ENCODE measurements around the gene OR4K17. TPM values are rescaled to one million over a fixed set of nuclear protein-coding genes. Genes with fewer than 3 reads are reported as not detected.
"Not testable (repeated sequence)": the region's sequence is repeated elsewhere in the genome, so short reads cannot be mapped to it uniquely, and the experiment has no call there.

OR4K17 gene
- not detected in 2 replicates for total RNA-seq

DNA sequence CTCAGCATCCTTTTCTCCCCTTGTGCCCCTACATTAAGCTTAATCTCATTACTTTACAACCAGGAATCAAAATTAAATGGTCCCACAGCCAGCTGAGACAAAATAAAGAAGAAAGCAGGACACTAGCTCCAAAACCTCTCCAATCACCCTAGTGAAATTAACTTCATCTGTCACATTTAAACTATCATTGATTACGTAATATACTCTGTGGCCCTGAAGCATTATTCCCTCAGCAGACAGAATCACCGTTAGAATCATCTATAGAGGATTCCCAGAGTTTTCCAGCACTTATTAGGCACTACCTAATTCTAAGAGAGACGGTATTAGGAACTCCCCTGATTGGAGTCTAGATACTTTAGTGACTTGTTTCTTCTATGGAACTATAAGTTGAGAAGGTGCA is at the start of gene OR4K17:
Gene OR4K17, plus strand, starts transcription at position 302 of the 400 bp plus-strand sequence. CDS start 6,761 bp downstream, outside the sequence.
- no peaks in the 10 kb centered on the region for H3K36me3 Mint-ChIP-seq (ENCODE audit: low read depth)
- no peaks in the 10 kb centered on the region for H3K4me1 Mint-ChIP-seq
- H3K4me3 Mint-ChIP-seq: no peak within 1 kb of the TSS
- H3K27ac Mint-ChIP-seq: no peak within 1 kb of the TSS
- no peaks in the 10 kb centered on the region for H3K9me3 Mint-ChIP-seq
- peaks cover 2% of the 10 kb centered on the region for H3K27me3 Mint-ChIP-seq
- no peak for DNase-seq
- intact Hi-C loops (cut with micrococcal nuclease): no loop called here

- no peak for DNase-seq
- intact Hi-C loops (cut with micrococcal nuclease): no loop called here
- no peaks in the 10 kb centered on the region for H3K9me3 Mint-ChIP-seq
These were observed 18.5 kb upstream of the OR4K17 start for GRCh38 chr14:20092050-20092449.

GRCh38 chr14:20093442-20093841 is 17.1 kb upstream of the OR4K17 start:
- Mint-ChIP-seq H3K36me3 (ENCODE audit: low read depth) (no peaks in the 10 kb centered on the region), H3K27ac (no peak overlapping the region), H3K27me3 (peaks cover 2% of the 10 kb centered on the region), H3K4me1 (no peaks in the 10 kb centered on the region), H3K9me3 (no peaks in the 10 kb centered on the region), H3K4me3 (no peak overlapping the region)
- intact Hi-C loops (cut with micrococcal nuclease): no loop called here
- DNase-seq: no peak

More at GRCh38 chr14:20092050-20092449, 18.5 kb upstream of the OR4K17 start:
- H3K4me3 Mint-ChIP-seq: no peak overlapping the region
- peaks cover 2% of the 10 kb centered on the region for H3K27me3 Mint-ChIP-seq
- H3K27ac Mint-ChIP-seq: no peak overlapping the region
- no peaks in the 10 kb centered on the region for H3K36me3 Mint-ChIP-seq (ENCODE audit: low read depth)
- no peaks in the 10 kb centered on the region for H3K4me1 Mint-ChIP-seq

DNA sequence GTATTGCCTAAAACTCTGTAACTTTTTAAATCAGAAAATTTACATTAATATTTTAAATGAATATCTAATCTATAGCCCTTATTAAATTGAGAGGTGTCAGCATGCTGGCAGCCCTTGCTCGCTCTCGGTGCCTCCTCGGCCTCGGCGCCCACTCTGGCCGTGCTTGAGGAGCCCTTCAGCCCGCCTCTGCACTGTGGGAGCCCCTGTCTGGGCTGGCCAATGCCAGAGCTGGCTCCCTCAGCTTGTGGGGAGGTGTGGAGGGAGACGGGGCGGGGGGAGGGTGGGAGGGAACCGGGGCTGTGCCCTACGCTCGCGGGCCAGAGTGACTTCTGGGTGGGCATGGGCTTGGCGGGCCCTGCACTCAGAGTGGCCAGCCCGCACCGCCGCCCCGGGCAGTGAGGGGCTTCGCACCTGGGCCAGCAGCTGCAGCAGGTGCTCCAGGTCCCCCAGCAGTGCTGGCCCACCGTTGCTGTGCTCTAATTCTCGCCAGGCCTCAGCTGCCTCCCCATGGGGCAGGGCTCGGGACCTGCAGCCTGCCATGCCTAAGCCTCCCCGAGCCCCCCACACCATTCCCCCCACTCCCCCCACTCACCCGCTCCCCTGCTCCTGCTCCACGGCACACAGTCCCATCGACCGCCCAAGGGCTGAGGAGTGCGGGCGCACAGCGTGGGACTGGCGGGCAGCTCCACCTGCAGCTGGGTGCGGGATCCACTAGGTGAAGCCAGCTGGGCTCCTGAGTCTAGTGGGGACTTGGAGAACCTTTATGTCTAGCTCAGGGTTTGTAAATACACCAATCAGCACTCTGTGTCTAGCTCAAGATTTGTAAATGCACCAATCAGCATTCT is 11.4 kb upstream of the OR4K17 start:
- DNase-seq; H3K27ac Mint-ChIP-seq; H3K36me3 Mint-ChIP-seq (ENCODE audit: low read depth); intact Hi-C loops (cut with micrococcal nuclease); H3K4me3 Mint-ChIP-seq; H3K27me3 Mint-ChIP-seq; H3K4me1 Mint-ChIP-seq; H3K9me3 Mint-ChIP-seq: not testable (repeated sequence)

DNA sequence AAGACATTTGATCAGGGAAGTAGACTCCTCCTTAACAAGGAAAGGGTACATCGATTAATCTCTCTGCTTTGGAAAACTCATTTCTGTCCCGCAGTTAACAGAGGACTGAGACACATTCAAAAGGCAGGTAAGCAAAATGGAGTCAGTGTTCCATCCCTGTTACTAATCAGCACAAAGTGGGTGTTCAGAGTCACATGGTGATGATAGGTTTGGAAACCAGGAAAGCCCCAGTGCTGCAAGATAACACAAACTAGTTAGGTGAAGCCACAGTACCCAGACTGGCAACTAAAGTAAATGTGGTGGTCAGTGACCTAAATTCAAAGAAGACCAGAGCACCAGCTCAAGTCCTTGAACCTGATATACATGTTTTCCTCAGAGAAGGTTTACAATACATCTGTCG is 1.8 kb downstream of the OR4K17 start:
- no peak overlapping the region for H3K27ac Mint-ChIP-seq
- peaks cover 2% of the 10 kb centered on the region for H3K27me3 Mint-ChIP-seq
- intact Hi-C loops (cut with micrococcal nuclease): no loop called here
- H3K4me3 Mint-ChIP-seq: no peak overlapping the region
- H3K9me3 Mint-ChIP-seq: no peaks in the 10 kb centered on the region
- H3K36me3 Mint-ChIP-seq (ENCODE audit: low read depth): no peaks in the 10 kb centered on the region
- no peaks in the 10 kb centered on the region for H3K4me1 Mint-ChIP-seq
- DNase-seq: no peak

DNA sequence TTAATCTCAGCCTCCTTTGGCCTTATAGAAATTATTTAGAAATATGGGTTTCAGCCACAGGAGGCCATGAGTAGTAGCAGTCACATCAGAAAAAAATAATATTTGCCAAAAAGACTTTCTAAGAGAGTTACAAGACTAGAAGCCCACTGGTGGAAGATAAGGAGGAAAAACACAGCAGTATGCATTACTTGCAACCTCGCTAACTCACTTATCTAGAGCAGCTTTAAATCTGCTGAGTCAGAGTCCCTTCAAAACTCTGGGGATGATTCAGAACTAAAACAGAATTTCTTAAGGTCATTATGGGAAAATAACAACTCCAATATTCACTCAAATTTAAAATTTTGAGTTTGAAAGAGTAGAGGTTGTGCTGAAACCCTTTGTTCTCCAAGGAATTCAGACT is 6.2 kb downstream of the OR4K17 start:
- Mint-ChIP-seq H3K36me3 (ENCODE audit: low read depth) (no peaks in the 10 kb centered on the region), H3K9me3 (peaks cover 5% of the 10 kb centered on the region), H3K27ac (no peak overlapping the region), H3K4me3 (no peak overlapping the region), H3K27me3 (peaks cover 2% of the 10 kb centered on the region), H3K4me1 (no peaks in the 10 kb centered on the region)
- intact Hi-C loops (cut with micrococcal nuclease): no loop called here
- no peak for DNase-seq

DNA sequence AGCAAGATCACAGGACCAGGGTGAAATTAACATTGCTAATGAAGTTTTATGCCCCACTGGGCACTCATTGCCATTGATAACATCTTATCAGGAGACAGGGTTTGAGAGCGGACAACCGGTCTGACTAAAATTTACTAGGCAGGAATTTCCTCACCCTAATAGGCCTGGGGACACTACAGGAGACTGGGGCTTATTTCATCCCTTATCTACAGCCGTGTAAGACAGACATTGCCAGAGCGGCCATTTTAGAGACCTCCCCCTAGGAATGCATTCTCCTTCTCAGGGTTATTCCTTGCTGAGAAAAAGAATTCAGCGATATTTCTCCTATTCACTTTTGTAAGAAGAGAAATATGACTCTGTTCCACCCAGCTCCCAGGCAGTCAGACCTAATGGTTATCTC is 8.3 kb downstream of the OR4K17 start:
- H3K36me3 Mint-ChIP-seq (ENCODE audit: low read depth): no peaks in the 10 kb centered on the region

GRCh38 chr14:20138520-20138919 is 28.0 kb downstream of the OR4K17 start, which contains the start of gene OR4N5:
OR4N5 (plus strand) TSS chr14:20138820; CDS start chr14:20143736, 4,916 bp downstream.
- DNase-seq: no peak
- H3K27me3 Mint-ChIP-seq: peaks cover 7% of the 10 kb centered on the region
- intact Hi-C loops (cut with micrococcal nuclease): no loop called here

More for the DNA sequence above, 8.3 kb downstream of the OR4K17 start:
- Mint-ChIP-seq H3K9me3 (peaks cover 5% of the 10 kb centered on the region), H3K27ac (no peak overlapping the region), H3K27me3 (peaks cover under 1% of the 10 kb centered on the region), H3K4me3 (no peak overlapping the region), H3K4me1 (no peaks in the 10 kb centered on the region)
- no peak for DNase-seq
- intact Hi-C loops (cut with micrococcal nuclease): no loop called here

GRCh38 chr14:20143911-20144310 is 33.4 kb downstream of the OR4K17 start:
- no peaks in the 10 kb centered on the region for H3K4me1 Mint-ChIP-seq
- peaks cover 3% of the 10 kb centered on the region for H3K27me3 Mint-ChIP-seq
- intact Hi-C loops (cut with micrococcal nuclease): no loop called here
- H3K27ac Mint-ChIP-seq: no peak overlapping the region
- H3K9me3 Mint-ChIP-seq: no peaks in the 10 kb centered on the region
- DNase-seq: no peak
- no peak overlapping the region for H3K4me3 Mint-ChIP-seq
- no peaks in the 10 kb centered on the region for H3K36me3 Mint-ChIP-seq (ENCODE audit: low read depth)

More at GRCh38 chr14:20138520-20138919, 28.0 kb downstream of the OR4K17 start, which contains the start of gene OR4N5:
- Mint-ChIP-seq H3K4me3 (no peak within 1 kb of the TSS), H3K27ac (no peak within 1 kb of the TSS), H3K4me1 (no peaks in the 10 kb centered on the region), H3K9me3 (no peaks in the 10 kb centered on the region), H3K36me3 (ENCODE audit: low read depth) (no peaks in the 10 kb centered on the region)

DNA sequence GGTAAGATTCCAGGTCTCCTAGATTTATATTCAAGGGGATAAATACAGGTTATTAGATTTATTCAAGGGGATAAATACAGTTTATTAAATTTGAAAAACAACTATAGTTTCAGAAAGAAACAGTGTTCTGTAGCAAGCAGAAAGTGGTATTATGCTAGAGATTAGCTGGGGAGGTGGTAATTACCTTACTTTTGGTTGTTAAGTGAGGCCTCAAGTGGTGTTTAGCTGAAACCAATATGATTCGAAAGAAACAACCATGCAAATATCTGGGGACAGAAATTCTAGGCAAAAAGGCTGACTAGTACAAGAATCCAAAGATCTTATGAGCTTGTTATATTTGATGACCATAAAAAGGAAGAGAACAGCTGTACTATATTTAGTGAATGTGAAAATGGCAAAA is 34.3 kb downstream of the OR4K17 start:
- no peak overlapping the region for H3K4me3 Mint-ChIP-seq
- H3K36me3 Mint-ChIP-seq (ENCODE audit: low read depth): no peaks in the 10 kb centered on the region
- H3K27me3 Mint-ChIP-seq: peaks cover 3% of the 10 kb centered on the region
- no peaks in the 10 kb centered on the region for H3K4me1 Mint-ChIP-seq
- intact Hi-C loops (cut with micrococcal nuclease): no loop called here
- no peak for DNase-seq
- H3K9me3 Mint-ChIP-seq: no peaks in the 10 kb centered on the region
- no peak overlapping the region for H3K27ac Mint-ChIP-seq

GRCh38 chr14:20164462-20164861 is 53.9 kb downstream of the OR4K17 start:
- H3K27me3 Mint-ChIP-seq: no peaks in the 10 kb centered on the region
- no peak overlapping the region for H3K4me3 Mint-ChIP-seq
- H3K4me1 Mint-ChIP-seq: no peaks in the 10 kb centered on the region
- DNase-seq: no peak
- no peaks in the 10 kb centered on the region for H3K36me3 Mint-ChIP-seq (ENCODE audit: low read depth)
- intact Hi-C loops (cut with micrococcal nuclease): no loop called here
- H3K9me3 Mint-ChIP-seq: peaks cover 6% of the 10 kb centered on the region
- H3K27ac Mint-ChIP-seq: no peak overlapping the region

- H3K9me3 Mint-ChIP-seq: peaks cover 6% of the 10 kb centered on the region
- H3K4me3 Mint-ChIP-seq: no peak overlapping the region
- H3K36me3 Mint-ChIP-seq (ENCODE audit: low read depth): no peaks in the 10 kb centered on the region
- H3K27me3 Mint-ChIP-seq: no peaks in the 10 kb centered on the region
- intact Hi-C loops (cut with micrococcal nuclease): no loop called here
- no peaks in the 10 kb centered on the region for H3K4me1 Mint-ChIP-seq
- no peak for DNase-seq
- H3K27ac Mint-ChIP-seq: no peak overlapping the region
These were observed 56.6 kb downstream of the OR4K17 start for GRCh38 chr14:20167091-20167490.

DNA sequence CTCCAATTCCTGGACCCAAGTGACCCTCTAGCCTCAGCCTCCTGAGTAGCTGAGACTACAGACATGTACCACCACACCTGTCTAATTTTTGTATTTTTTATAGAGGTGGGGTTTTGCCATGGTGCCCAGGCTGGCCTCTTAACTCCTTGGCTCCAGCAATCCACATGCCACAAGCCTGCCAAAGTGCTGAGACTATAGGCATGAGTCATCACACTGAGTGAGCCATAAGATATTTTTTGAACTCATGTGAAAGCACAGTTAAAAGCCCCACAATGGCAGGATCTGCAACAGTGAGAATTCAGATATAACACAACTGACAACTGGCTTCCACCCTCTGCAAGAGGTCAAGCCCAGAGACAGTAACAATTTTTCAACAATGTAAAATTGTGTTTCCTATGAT is 59.3 kb downstream of the OR4K17 start:
- H3K4me1 Mint-ChIP-seq; H3K9me3 Mint-ChIP-seq; H3K36me3 Mint-ChIP-seq (ENCODE audit: low read depth); H3K4me3 Mint-ChIP-seq; H3K27ac Mint-ChIP-seq; intact Hi-C loops (cut with micrococcal nuclease); H3K27me3 Mint-ChIP-seq; DNase-seq: not testable (repeated sequence)

All from activated CD4-positive, alpha-beta T cell treated with anti-CD3 and anti-CD28 coated beads, Interleukin-2, amount 10 ng/mL, durations not matched to agents 24 days and 14 days (primary cell).